ENCODE measurements around the gene SLFN5.

DNA sequence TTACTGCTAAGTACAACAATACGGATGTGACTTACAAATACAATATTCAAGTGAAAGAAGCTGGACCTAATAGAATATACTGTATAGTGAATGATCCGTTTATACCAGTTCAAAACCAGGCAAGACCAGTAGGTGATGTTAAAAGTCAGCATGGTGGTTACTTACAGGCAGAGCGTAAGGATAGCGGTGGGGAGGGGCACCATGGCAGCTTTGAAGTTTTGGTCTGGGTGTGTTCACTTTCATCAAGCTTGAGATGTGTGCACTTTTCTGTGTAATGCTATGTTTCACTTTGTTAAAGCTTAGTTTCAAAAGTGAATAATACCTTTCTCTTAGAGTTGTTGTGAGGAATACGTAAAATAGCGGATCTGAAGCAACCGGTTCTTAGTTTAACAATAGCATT, 32.1 kb upstream of the SLFN5 start:
- no peak for TF ChIP-seq CTCF (IDR thresholded peaks at IDR 0.05)
- no peak for TF ChIP-seq POLR2A (IDR thresholded peaks at IDR 0.05)
- no peak for TF ChIP-seq EP300 (IDR thresholded peaks at IDR 0.05)
- TF ChIP-seq POLR2AphosphoS5 (IDR thresholded peaks at IDR 0.05): no peak
